K562 (cell line): ENCODE measurements around the gene CXCR2. TPM values are rescaled to one million over a fixed set of nuclear protein-coding genes. Genes with fewer than 3 reads are reported as not detected.
"Not testable (repeated sequence)": the region's sequence is repeated elsewhere in the genome, so short reads cannot be mapped to it uniquely, and the experiment has no call there.

Source experiments
- ATAC-seq: fragments of 200-7000 bp; cut with Tn5 transposase; 3 replicates; pipeline ENCODE4 v1.9.1; 2020; ENCODE audit warnings: moderate library complexity
- BruUV-seq: library from RNA; stranded (reverse); fragments of 400-500 nt; replicated peaks from 2 replicates; lab custom pipeline; 2021; lab: Mats Ljungman, UMichigan
- CTCF ChIA-PET: fragments of 300-600 bp; formaldehyde crosslinking; extraction: SDS; loops from one replicate; lab custom pipeline; 2021; ENCODE audit warnings: low intra/inter-chr PET ratio; lab: Yijun Ruan, JAX
- POLR2A ChIA-PET: fragments of 300-600, 350-650 bp; sonication (Branson Sonifier 250); formaldehyde crosslinking; extraction: SDS; loops from one replicate; lab custom pipeline; 2021; ENCODE audit warnings: antibody characterized with exemption, inconsistent platforms; lab: Yijun Ruan, JAX
- DNase-seq, 4 experiments: peaks; one replicate each; pipeline versions ENCODE4 v3.0.0 to v3.0.0-alpha.2; 2011 to 2018; ENCODE audit warnings: low spot score in 3 of 4, mixed read lengths in 3 of 4; ENCODE audit errors: extremely low read depth in 1 of 4
- FAIRE-seq: peaks from 2 replicates; lab custom pipeline; 2011; peaks lifted over from hg19 to GRCh38; lab: Jason Lieb, UNC
- H2AFZ ChIP-seq: 2 replicates; pipeline ENCODE4 v1.6.0; 2011; ENCODE audit warnings: low read depth, low read length, control low read depth, inconsistent platforms
- H3K27ac ChIP-seq: fragments of 200-600 bp; 3 replicates; pipeline ENCODE4 v1.8.0; 2011; ENCODE audit warnings: low read depth, mild to moderate bottlenecking, control low read depth, inconsistent platforms, low read length, moderate library complexity, mixed read lengths; ENCODE audit errors: extremely low read depth
- H3K27me3 ChIP-seq, 2 experiments: fragments of 300-600 bp in 1 of 2; 2 replicates in 1 of 2; 3 replicates in 1 of 2; pipeline versions ENCODE4 v1.6.0 to v1.8.0; 2011; ENCODE audit warnings: inconsistent platforms in 2 of 2, low read length in 2 of 2, mild to moderate bottlenecking in 1 of 2, mixed read lengths in 1 of 2, moderate library complexity in 1 of 2; ENCODE audit not compliant: control insufficient read depth in 2 of 2, insufficient read depth in 2 of 2
- H3K36me3 ChIP-seq: fragments of 300-600 bp; 3 replicates; pipeline ENCODE4 v1.8.0; 2011; ENCODE audit warnings: mild to moderate bottlenecking, low read length, inconsistent platforms; ENCODE audit not compliant: control insufficient read depth, insufficient read depth
- H3K4me1 ChIP-seq, 2 experiments: fragments of 200-600 bp in 1 of 2; replicated peaks in 1 of 2; 2 replicates in 1 of 2; 3 replicates in 1 of 2; pipeline versions ENCODE4 v1.5.1 to v1.8.0; 2011; ENCODE audit warnings: inconsistent platforms in 2 of 2, low read length in 2 of 2, mild to moderate bottlenecking in 1 of 2, mixed read lengths in 1 of 2, moderate library complexity in 1 of 2; ENCODE audit not compliant: control insufficient read depth in 2 of 2, insufficient read depth in 2 of 2
- H3K4me2 ChIP-seq: 2 replicates; pipeline ENCODE4 v1.6.1; 2011; ENCODE audit warnings: low read length, control low read depth, inconsistent platforms, mixed read lengths; ENCODE audit not compliant: insufficient read depth
- H3K4me3 ChIP-seq: fragments of 200-600 bp; sonication (generic), shearing (Covaris generic); 2 replicates; pipeline ENCODE4 v1.5.1; 2016; ENCODE audit warnings: control low read depth, inconsistent platforms
- H3K79me2 ChIP-seq: fragments of 200-600 bp; 3 replicates; pipeline ENCODE4 v1.8.0; 2011; ENCODE audit warnings: low read length, inconsistent platforms; ENCODE audit not compliant: control insufficient read depth, insufficient read depth
- H3K9ac ChIP-seq, 2 experiments: 2 replicates each; pipeline versions ENCODE4 v1.6.0 to v1.6.1; 2011; ENCODE audit warnings: low read depth in 2 of 2, low read length in 2 of 2, control low read depth in 1 of 2, inconsistent platforms in 1 of 2, mild to moderate bottlenecking in 1 of 2, mixed read lengths in 1 of 2; ENCODE audit not compliant: insufficient read depth in 1 of 2
- H3K9me1 ChIP-seq: one replicate; pipeline ENCODE4 v1.6.0; 2011; ENCODE audit warnings: inconsistent platforms, mild to moderate bottlenecking, low read length, moderate library complexity; ENCODE audit not compliant: control insufficient read depth, insufficient read depth
- H3K9me3 ChIP-seq: replicated peaks from 2 replicates; pipeline ENCODE4 v1.5.1; 2011; ENCODE audit warnings: low read depth, low read length, inconsistent platforms; ENCODE audit not compliant: control insufficient read depth, insufficient read depth
- H4K20me1 ChIP-seq: replicated peaks from 2 replicates; pipeline ENCODE4 v1.6.1; 2011; ENCODE audit warnings: low read length, inconsistent platforms, mixed read lengths; ENCODE audit not compliant: control insufficient read depth, insufficient read depth
- CCAR2 ChIP-seq: fragments of 200-400 bp; formaldehyde crosslinking; IDR thresholded peaks from 2 replicates; pipeline ENCODE4 v1.6.1; 2017; ENCODE audit warnings: mild to moderate bottlenecking, low read depth, low read length
- ILF3 ChIP-seq: fragments of 450-650 bp; IDR thresholded peaks from 2 replicates; pipeline ENCODE4 v1.6.1; 2018; ENCODE audit warnings: antibody characterized with exemption, mild to moderate bottlenecking, moderate library complexity, borderline replicate concordance
- RFX1 ChIP-seq: fragments of 450-650 bp; IDR thresholded peaks from 2 replicates; pipeline ENCODE4 v1.6.1; 2016; ENCODE audit warnings: mild to moderate bottlenecking, moderate library complexity
- RNF2 ChIP-seq: sonication (generic); IDR thresholded peaks from 2 replicates; pipeline ENCODE4 v1.6.1; 2016
- ZC3H11A ChIP-seq: IDR thresholded peaks from 2 replicates; pipeline ENCODE4 v1.6.1; 2012; ENCODE audit warnings: low read depth, low read length, improper control_type of control experiment
- WGBS: fragments of 100-300 bp; shearing (Covaris generic); methylation state at CpG from one replicate; pipeline ENCODE4 v1.1.6; 2016; ENCODE audit warnings: low coverage, mixed read lengths; ENCODE audit not compliant: insufficient coverage; ENCODE audit errors: missing lambda C conversion rate; 5-methylcytosine and 5-hydroxymethylcytosine counted together
- in situ Hi-C: fragments of 300-500 bp; cut with MboI; formaldehyde crosslinking; loops from 4 replicates; pipeline ENCODE4 v1.15.0; 2018; ENCODE audit warnings: inconsistent platforms, mixed read lengths
- intact Hi-C: fragments of 100-400 bp; cut with micrococcal nuclease; formaldehyde crosslinking; loops from 2 replicates; pipeline ENCODE4 v1.14.2; 2022
- polyA plus RNA-seq, 8 experiments: library from polyadenylated mRNA; depleted of rRNA in 4 of 8; stranded (reverse) in 5 of 8; unstranded in 3 of 8; fragments of >200 nt; fragmentation: Nextera tagmentation in 2 of 8; fragmentation: Illumina TruSeq in 1 of 8; extraction: Ambion mirVana in 2 of 8; extraction: Trizol in 1 of 8; gene quantifications; 2 replicates each; pipeline versions ENCODE4 v1.2.1 to v1.2.3, GENCODE V29; 2011 to 2014; ENCODE audit warnings: inconsistent platforms in 1 of 8, missing spikeins in 1 of 8
- total RNA-seq, 7 experiments: library from RNA; depleted of rRNA in 6 of 7; stranded (reverse); fragments of >200 nt in 6 of 7; fragmentation: Illumina TruSeq in 2 of 7; extraction: Trizol in 2 of 7; gene quantifications; 2 replicates each; pipeline versions ENCODE4 v1.2.1 to v1.2.3, GENCODE V29; 2011 to 2021; ENCODE audit warnings: low replicate concordance in 1 of 7

CXCR2 gene
- total and polyA plus RNA-seq, 9 of the 15 experiments (the other 6 are each of a cell fraction or from before 2014, with no cell fraction given) = not detected

- no peaks in the 10 kb centered on the region for H3K9me1 ChIP-seq
- H3K27me3 ChIP-seq = peaks cover 6 to 7% of the 10 kb centered on the region in 2 experiments; a peak in 4 of 5 replicates
- H3K79me2 ChIP-seq = no peaks in the 10 kb centered on the region
- H2AFZ ChIP-seq = no peak overlapping the region
- H3K27ac ChIP-seq = no peak overlapping the region
- no peak for DNase-seq
- no peak overlapping the region for H3K4me2 ChIP-seq
- CTCF ChIA-PET = interaction anchor here (0.9 to 1.5 kb wide), 2 partner anchors 88 to 677 kb away, joined by 3 read pairs; no protein-coding TSS in a partner anchor
- WGBS = 4% methylated on average over 5 of the region's 5 CpGs
- no peaks in the 10 kb centered on the region; a peak in 2 of 5 replicates for H3K4me1 ChIP-seq
- POLR2A ChIA-PET = interaction anchor here (1.1 to 2.4 kb wide), 2 partner anchors 12 to 18 kb away, joined by 3 to 8 read pairs; no protein-coding TSS in a partner anchor
- no peaks in the 10 kb centered on the region for H3K9me3 ChIP-seq
- in situ Hi-C loops (loop anchor here (5.0 kb wide), 1 partner anchor 87 kb away; no protein-coding TSS in a partner anchor), intact Hi-C loops (loop anchor here (5.0 kb wide), 2 partner anchors 87 to 677 kb away; no protein-coding TSS in a partner anchor)
- H3K4me3 ChIP-seq = no peak overlapping the region
- no peaks in the 10 kb centered on the region for H3K36me3 ChIP-seq
- no TSS peak for BruUV-seq
- TF ChIP-seq RFX1 (peak; percentile 50), CCAR2 (no peak), RNF2 (no peak), ZC3H11A (no peak), ILF3 (no peak)
- no peak overlapping the region for H3K9ac ChIP-seq
- ATAC-seq = no peak
- no peak for FAIRE-seq
- H4K20me1 ChIP-seq = no peaks in the 10 kb centered on the region
These were observed 44.1 kb downstream of the CXCR2 start for GRCh38 chr2:218169757-218170546.

DNA sequence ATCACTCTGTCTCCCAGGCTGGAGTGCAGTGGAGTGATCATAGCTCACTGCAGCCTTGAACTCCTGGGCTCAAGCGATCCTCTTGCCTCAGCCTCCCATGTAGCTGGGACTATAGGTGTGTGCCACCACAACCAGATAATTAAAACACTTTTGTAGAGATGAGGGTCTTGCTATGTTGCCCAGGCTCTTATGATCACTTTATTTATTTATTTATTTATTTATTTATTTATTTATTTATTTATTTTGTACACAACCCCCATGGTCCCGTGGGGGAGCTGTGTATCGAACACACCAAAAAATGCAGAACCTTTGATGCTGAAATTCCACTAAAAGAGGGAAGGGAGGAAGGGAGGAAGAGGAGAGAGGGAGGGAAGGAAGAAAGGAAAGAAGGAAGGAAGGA, 45.9 kb downstream of the CXCR2 start:
- H3K9me1 ChIP-seq, intact Hi-C loops, H3K27me3 ChIP-seq, H3K79me2 ChIP-seq, H2AFZ ChIP-seq, in situ Hi-C loops, H3K4me1 ChIP-seq, H3K9ac ChIP-seq, H4K20me1 ChIP-seq, FAIRE-seq, H3K9me3 ChIP-seq, ATAC-seq, H3K27ac ChIP-seq, H3K4me2 ChIP-seq, BruUV-seq, CTCF ChIA-PET, H3K4me3 ChIP-seq, H3K36me3 ChIP-seq, DNase-seq: not testable (repeated sequence)
- POLR2A ChIA-PET = interaction anchor here (0.5 to 2.4 kb wide), 2 partner anchors 11 to 808 kb away, joined by 3 to 8 read pairs; no protein-coding TSS in a partner anchor
- WGBS = 3% methylated on average over 3 of the region's 3 CpGs
